GM18511 (cell line): ENCODE data around the gene GPR171.
"Not testable (repeated sequence)": the region's sequence is repeated elsewhere in the genome, so short reads cannot be mapped to it uniquely, and the experiment has no call there.

Source experiments
- ATAC-seq: cut with Tn5 transposase; IDR thresholded peaks from one replicate; pipeline ENCODE4 v1.9.1; 2021; ENCODE audit warnings: mild to moderate bottlenecking, moderate library complexity; ENCODE audit not compliant: unreplicated experiment

Gene GPR171, protein sequence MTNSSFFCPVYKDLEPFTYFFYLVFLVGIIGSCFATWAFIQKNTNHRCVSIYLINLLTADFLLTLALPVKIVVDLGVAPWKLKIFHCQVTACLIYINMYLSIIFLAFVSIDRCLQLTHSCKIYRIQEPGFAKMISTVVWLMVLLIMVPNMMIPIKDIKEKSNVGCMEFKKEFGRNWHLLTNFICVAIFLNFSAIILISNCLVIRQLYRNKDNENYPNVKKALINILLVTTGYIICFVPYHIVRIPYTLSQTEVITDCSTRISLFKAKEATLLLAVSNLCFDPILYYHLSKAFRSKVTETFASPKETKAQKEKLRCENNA

DNA sequence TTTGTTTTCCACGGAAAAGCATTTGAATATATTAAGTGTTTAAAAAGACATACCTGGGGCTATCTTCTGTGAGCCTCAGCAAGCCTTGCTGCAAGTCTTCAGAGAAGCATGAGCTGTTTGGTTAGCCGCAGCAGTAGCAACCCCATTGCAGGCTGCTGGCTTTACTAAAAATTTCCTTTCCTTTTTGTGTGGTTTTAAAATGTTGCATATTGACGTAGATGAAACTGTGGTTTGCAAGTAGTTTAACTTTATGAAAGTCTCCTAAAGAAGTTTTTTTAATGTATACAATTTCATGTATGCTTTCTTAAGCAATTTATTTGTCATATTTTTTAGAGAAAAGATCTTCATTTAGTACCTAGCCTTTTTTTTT is at the start of gene GPR171:
GPR171 (minus strand) TSS at position 166 of the 370 bp plus-strand sequence. CDS start 3,830 bp downstream, outside the sequence.
- peak; percentile 84 for ATAC-seq

DNA sequence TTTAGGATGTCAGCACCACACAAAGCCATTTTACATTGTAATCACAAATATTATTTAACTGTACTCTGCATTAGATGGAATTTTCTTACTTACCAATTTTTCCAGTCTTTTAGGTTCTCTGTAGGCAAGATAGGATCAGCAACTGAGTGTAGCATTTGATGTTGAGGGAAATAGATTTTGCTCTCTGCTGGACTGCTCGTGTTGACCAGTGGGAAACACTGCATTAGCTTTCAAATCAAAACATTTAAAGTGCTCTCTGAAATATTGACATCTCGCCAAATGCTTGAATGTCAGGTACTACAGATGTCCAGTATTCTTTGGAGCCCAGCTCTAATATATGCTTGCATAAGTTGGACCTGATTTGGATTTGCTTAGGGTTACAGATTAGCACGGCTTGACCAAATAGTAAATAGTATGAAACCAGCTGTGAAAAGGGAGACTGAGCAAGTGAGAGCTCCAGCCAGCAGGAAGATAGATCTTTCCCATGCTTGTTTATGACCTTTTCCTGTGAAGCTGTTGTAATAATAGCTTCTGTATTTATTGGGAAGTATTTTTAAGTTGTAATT is 45.8 kb upstream of the GPR171 start:
- no peak for ATAC-seq

DNA sequence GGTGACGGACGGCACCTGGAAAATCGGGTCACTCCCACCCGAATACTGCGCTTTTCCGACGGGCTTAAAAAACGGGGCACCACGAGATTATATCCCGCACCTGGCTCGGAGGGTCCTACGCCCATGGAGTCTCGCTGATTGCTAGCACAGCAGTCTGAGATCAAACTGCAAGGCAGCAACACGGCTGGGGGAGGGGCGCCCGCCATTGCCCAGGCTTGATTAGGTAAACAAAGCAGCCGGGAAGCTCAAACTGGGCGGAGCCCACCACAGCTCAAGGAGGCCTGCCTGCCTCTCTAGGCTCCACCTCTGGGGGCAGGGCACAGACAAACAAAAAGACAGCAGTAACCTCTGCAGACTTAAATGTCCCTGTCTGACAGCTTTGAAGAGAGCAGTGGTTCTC is 39.0 kb upstream of the GPR171 start:
- not testable (repeated sequence) for ATAC-seq

DNA sequence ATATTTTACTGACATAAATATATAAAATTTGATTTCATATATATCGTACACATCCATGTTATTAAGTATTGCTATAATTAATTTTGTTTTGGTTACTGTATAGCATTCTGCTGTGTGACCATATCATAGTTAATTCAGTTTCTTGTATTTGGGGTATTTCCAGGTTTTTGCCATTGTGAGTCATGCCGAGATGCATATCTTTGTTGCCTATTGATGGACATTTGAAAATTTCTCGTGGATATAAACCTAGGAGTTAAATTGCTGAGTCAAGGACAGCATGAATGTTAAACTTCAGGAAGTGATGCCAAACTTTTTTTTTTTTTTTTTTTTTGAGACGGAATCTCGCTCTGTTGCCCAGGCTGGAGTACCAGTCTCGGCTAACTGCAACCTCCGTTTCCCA is 33.7 kb upstream of the GPR171 start:
- ATAC-seq: no peak

DNA sequence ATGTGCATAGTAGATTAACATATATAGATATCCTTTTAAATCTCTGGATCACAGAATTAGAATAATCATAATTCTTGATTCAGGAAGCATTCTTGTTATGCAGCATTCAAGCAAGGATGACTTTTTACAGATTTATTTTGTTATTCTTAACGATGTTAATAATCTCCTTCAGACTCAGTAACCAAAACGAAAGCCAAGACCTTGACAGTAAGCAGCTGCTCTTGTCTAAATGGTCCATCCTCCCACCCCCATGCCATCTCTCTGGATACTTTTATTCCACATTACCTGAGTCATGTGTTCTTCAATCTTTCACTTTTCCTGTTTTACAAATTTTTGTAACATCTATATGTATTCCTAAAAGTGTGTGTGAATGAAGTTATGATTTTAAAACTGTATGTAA is 33.3 kb upstream of the GPR171 start:
- ATAC-seq: no peak

DNA sequence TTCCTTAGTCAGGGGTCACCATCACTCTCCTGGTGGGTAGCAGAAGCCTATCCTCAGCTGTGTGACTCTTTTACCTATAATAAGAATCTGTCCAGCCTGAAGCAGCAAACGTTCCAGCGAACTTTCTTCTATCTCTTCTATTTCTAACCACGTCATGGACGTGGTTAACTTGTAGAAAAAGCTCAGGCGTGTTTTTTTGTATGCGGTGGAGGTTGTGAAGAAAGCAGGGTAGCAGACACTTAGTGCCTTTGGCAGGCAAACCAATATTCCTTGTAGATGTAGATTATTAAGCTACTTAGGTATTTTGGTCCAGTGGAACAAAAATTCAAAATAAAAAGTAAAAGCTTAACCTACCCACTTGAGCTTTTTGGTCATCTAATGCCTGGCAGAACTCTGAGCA is 31.8 kb upstream of the GPR171 start:
- ATAC-seq: no peak

DNA sequence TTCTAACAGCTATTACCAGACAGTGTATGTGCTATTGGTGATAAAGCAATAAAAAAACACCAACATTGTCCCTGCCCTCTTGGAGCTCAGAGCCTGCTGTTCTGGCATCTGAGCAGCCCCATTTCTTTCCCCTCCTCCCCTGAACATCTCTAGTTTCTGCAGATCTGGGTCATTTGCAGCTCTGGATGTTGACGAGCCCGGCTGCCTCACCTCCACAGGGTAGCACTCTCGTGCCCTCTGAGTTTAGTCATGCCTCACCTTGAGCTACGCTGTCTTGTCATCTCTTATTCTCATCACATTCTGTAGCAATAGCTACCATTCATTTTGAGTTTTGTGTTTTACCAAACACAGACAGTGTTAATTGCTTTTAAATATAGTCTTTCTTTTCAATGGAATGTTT is 30.0 kb upstream of the GPR171 start:
- ATAC-seq: no peak

DNA sequence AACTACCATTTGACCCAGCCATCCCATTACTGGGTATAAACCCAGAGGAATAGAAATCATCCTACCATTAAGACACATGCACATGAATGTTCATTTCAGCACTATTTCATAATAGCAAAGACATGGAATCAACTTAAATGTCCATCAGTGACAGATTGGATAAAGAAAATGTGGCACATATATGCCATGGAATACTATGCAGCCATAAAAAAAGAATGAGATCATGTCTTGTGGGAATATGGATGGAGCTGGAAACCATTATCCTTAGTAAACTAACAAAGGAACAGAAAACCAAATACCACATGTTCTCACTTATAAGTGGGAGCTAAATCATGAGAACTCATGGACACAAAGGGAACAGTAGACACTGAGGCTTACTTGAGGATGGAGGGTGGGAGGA is 29.4 kb upstream of the GPR171 start:
- not testable (repeated sequence) for ATAC-seq

DNA sequence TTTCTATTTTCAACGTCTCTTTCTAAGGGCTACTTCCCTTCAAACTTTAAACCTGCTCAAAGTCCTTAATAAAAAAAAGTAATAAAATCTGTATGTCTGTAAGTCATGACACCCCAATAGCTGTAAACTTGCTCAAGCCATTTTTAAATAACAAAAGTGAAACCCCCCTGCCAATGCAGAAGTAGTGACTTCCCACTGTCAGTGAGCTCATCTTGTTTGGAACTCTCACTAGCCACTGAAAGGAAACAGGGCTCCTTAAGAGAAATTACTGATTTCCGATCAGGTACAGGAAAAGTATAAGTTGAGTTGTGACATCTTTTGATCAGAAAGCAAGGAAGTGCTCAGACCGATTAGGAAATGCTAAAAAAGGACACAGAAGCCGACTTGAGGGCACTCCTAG is 27.6 kb upstream of the GPR171 start:
- peak; percentile 54 for ATAC-seq

DNA sequence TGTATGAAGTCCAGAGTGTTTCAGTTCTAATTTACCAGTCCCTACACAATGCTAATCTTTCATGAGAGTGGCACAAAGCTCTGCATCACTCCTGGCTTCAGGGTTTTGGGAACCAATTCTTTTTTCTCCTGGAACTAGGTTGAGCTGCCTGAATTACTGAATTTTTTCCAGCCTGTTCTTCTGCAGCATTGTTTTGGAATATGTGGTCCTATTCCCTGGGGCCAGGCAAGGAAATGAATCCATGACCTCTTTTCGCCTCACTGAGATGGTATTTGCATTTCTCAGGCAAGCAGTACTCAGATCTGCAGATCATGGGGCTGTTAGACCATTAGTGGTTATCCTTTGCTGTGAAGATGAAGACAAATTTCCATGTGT is 25.6 kb upstream of the GPR171 start:
- ATAC-seq: no peak

DNA sequence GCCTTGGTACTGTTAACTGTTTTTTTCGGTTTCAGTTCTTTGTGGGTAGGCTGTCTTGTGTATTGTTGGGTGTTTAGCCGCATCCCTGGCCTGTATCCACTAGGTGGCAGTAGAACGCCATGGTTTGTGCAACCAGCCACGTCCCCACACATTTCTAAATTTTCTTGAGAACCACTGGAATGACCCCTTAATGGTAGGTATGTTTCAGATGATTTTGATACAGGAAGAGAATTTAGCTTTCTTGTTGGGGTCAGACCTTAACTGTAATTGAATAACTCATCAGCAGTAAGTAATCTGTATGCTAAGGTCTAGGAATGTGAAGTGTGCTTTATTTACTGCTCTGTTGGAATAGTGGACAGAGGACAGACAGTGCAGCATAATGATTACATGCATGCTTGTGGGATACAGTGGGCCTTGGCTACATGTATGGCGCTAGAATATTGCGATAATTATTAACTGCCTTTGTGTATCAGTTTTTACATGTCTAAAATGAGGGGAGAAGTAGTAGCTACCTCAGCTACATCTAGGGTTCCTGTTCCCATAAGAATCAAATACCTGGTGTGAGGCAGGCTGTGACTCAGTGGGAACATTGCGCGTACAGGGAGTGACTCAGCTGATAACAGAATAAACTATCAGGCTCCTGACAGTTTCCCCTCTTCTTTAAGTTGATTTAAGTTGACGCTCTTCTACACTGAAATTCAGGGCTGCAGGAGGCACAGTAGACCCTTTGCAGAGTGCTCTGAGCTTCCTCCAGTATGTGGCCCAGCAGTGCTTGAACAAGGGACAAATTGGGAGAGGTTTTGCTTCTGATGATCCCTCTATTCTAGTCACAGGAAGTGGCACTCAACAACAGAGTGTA is 25.0 kb upstream of the GPR171 start:
- ATAC-seq: peak; percentile 92

DNA sequence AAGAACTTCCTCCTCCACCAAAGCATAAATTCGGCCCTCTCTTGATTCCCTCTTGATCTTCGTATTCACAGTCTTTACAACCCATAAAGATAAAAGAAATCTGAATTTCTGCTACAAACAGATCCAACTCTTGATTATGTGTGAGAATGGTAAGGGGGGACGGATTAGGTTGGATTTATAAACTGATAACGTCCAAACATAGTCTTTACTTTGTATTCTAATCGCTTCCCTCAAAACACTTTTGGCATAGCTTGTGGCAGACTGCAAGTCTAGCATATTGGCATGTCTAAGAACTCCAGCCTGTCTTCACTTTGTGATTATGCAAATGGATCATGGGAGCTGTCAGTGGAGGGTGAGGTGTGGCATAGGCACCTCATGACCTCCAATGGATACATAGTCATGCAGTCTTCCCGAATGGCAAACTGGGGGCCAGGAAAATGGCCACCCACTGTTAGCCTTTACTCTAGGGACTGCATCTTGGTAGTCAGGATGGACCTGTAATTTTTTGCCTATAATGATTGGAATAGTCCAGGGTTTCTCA is 24.3 kb upstream of the GPR171 start:
- ATAC-seq: peak; percentile 37

DNA sequence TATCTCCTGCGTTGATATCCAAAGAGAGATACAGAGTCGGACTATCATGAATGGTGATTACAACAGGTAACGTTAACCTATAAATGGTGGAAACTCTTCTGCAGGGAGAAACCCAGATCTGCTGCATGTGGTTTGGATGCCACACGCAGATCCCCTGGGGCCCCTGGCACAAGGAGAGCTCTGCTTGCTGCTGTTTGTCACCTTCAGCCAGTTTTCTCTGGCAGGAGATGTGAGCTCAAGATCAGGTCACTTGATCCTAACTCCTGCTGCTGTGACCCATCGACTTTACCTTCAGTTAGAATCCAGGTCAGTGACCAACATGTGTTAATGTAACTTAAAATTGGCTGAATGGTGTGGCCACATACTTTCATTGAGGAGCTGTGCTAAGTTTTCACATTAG is 23.8 kb upstream of the GPR171 start:
- ATAC-seq: no peak

DNA sequence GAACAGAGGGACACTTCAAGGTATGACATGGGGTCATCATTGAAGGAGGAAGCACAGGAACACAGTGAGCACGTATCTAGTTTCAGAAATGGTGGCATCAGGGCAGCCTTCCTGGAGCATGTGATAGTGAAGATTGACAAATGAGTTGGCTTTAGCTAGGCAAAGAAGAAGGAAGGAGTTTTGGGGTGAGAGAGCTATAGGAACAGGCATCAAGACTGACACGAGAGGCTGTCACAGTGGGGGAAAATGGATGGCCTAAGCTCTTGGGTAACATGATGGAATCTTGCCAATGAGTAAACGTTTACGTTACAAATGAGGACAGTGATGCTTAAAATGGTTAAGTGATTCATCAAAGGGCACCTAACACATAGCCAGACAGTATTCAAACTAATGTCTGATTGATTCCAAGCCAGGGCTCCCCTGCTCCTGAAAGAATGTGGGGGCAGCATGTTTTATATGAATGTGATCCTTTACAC is 23.1 kb upstream of the GPR171 start:
- no peak for ATAC-seq

DNA sequence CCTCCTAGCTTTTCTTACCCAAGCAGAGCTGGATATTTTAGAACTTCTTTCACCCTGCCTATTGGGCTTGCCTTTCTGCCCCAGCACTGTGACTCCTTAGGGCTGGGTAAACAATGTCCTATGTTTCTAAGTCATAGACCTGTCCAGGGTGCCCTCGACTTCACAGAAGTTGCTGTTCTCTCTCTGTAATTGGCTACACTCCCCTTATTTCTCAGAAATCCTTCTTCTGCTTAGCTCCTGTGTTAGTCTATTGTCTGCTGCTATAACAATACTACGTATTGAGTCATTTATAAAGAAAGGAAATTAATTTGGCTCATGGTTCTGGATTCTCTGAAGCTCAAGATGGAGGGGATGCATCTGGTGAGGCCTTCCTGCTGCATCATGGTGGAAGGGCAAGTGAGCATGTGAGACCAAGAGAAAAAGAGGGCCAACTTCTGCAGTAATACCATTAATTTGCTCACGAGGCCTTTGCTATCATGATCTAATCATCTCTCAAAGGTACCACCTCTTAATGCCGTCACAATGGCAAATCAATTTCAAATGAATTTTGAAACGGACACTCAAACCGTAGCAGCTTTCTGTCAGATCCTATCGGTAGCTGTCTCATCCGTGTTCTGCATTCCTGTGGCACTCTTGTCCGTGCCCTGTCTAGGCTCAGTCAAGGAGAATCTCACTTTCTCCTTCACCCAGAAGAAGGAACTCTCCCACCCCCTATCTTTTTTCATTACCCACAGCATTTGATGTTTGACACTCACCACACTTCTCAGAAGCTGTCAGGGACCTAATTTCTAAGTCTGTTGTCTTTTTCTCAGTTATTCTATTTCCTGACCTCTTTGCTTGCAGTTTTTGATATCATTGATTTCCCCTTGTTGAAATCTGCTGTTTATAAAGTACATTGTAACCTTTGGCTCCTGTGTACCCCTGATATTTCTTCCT is 22.3 kb upstream of the GPR171 start:
- no peak for ATAC-seq

DNA sequence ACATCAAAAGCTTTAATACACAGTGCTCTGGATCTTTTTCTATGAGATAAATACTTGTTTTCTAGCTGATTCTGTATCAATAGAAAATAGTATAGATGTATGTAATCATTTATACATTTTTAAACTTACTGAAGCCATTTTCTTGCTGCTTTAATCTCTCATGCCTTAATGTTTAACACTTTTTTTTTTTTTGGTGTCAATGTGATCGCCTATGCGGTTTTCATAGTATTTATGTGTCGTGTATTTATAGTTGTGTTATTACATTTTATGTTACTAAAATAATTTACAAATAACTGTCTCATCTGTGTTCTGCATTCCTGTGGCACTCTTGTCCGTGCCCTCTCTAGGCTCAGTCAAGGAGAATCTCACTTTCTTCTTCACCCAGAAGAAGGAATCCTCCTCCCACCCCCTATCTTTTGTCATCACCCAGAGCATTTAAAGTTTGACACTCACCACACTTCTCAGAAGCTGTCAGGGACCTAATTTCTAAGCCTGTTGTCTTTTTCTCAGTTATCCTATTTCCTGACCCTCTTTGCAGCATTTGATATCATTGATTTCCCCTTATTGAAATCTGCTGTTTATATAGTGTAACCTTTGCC is 21.4 kb upstream of the GPR171 start:
- ATAC-seq: no peak

DNA sequence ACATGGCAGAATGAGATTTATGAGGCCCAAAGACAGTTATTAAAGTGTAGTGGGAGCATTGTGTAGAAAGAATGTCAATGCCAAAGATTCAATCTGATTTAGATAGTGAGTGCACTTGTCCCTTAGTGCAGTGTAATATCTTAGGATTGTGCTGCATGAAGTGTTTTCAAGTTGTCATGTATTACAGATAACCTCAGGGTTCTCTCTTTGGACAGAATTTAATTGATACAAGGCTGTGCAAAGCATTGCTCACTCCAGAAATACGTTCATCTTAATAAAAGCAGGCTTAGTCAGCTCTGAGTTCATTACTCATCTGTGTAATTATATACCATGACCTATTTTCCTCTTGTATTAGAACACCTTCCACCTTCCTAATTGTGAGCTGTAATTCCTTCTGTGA is 16.0 kb upstream of the GPR171 start:
- ATAC-seq: no peak

DNA sequence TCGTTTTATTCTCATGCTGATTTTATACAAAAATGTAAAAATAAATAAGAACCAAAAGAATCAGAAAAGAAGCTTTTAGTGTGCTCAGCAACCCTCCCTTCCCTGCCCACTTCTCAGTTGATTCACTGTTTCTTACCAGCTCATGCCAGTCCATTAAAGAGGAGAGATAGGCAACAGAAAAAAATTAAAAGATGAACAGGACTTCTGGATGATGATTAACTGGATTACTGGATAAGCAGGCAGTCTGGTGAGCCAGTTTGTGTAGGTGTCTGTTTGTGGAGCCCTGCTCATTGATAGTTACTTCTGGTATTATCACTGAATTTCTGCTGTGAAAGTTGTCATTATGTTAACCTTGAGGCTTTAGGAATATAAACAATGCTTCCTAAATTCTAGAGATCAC is 15.1 kb upstream of the GPR171 start:
- no peak for ATAC-seq

DNA sequence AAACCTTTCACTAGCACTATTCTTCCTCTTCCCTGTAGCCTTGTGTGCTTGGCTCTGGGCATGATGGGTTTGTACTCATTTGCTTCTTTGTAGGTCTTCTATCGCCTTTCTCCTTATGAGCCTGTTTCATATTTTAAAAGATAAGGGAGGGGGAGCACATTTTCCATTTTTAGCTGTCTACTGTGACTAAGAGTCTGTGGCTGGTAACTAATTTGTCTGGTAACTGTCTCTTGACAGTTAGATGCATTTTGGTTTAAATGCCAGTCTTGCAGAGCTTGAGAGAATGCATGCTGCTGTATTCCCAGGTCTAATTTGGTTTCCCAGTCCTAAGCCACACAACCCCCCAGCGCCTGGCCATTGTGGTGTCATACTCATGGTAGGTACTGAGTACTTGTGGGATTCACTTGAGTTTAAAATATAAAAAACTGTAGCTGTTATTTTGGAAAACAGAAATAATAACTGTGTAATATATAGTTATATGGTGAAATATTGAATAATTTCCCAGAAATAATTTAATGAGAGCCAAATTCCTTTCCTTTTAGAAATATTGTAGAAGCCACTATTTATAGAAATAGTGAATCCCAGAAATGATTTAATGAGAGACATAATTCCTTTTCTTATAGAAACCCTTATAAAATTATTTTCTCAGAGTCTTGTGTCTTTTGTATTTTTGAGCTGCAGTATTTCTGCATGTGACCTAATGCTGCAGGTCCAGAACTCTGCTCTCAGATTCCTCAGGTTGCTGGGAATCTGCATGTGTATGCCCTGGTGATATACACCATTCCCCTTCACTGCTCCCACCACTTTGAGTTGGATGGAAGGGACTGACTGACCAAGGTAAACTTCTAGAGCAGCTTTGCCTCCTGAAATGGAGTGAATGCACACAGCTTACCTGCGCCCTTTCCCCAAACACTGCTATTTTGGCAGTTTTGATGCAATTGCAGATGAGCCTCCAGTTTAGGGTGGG is 13.9 kb upstream of the GPR171 start:
- no peak for ATAC-seq
